HG02571 (cell line): ENCODE data around the gene SLC6A7.
A peak's percentile ranks its signal among the peaks of the same experiment; 100 is the strongest.

Source experiments
- ATAC-seq: cut with Tn5 transposase; IDR thresholded peaks from one replicate; pipeline ENCODE4 v1.9.1; 2021; ENCODE audit warnings: mild to moderate bottlenecking, moderate library complexity; ENCODE audit not compliant: unreplicated experiment

SLC6A7 gene

GRCh38 chr5:150155258-150156026 lies 34.4 kb upstream of the SLC6A7 start, which contains the start of gene PDGFRB:
PDGFRB (minus strand) TSS chr5:150155845; CDS start chr5:150137047, 18,798 bp downstream.
- no peak for ATAC-seq

GRCh38 chr5:150156027-150156368 lies 33.9 kb upstream of the SLC6A7 start:
- no peak for ATAC-seq

DNA sequence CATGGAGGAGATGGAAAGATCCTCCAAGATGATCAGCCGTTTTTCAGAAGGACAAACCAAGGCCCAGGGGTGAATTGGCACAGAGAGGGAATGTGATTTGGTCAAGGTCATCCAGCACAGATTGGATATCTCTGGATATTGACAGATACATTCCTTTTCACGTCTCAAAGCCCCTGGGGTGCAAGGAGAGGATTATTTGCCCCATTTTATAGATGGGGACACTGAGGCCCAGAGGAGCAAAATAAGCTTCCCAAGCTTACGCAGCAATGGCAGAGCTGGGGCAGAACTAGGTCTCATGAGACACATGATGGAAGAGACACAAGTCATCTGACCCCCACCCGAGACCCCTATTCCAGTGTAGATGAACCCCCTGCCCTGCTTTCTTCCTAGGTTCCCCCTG lies 33.3 kb upstream of the SLC6A7 start:
- no peak for ATAC-seq

- no peak for ATAC-seq
Measured at GRCh38 chr5:150157168-150157567, 32.7 kb upstream of the SLC6A7 start.

DNA sequence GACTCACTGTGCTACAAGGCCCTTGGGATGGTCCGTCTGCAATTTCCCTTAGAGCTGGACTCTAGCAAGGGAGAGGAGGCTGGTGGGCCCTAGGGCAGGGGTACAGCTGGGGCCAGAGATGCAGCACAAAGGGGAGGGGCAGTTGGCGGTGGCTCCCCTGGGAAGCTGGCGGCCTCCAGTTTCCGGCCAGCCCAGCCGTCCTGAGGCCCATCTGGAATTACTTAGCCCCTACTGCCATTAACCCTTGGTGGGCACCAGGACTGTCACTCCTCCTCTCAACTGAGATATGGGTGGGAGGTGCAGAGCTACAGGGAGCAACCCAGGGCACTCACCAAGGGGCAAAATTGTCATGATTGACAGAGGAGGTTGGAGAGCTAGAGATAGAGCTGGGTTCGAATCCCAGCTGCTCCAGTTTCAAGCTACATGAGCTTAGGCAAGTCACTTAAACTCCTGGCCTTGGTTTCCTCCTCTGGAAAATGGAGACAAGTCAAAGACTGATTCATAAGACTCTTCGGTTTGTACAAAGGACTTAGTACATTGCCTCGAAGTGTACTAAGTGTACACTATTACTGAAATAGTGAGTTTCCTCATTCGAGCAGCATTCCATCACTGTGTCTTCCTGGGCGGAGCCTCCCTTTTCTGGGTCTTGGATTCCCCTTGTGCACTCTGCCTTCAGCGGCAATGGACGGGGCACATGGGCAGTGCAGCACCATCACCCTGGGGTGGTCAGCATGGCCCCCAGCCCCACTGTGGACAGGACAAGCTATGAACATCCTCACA lies 31.5 kb upstream of the SLC6A7 start:
- no peak for ATAC-seq

- ATAC-seq: no peak
Measured at GRCh38 chr5:150159031-150159430, 30.8 kb upstream of the SLC6A7 start.

GRCh38 chr5:150159741-150160179 lies 30.1 kb upstream of the SLC6A7 start:
- ATAC-seq: no peak

GRCh38 chr5:150160448-150161081 lies 29.3 kb upstream of the SLC6A7 start:
- no peak for ATAC-seq

DNA sequence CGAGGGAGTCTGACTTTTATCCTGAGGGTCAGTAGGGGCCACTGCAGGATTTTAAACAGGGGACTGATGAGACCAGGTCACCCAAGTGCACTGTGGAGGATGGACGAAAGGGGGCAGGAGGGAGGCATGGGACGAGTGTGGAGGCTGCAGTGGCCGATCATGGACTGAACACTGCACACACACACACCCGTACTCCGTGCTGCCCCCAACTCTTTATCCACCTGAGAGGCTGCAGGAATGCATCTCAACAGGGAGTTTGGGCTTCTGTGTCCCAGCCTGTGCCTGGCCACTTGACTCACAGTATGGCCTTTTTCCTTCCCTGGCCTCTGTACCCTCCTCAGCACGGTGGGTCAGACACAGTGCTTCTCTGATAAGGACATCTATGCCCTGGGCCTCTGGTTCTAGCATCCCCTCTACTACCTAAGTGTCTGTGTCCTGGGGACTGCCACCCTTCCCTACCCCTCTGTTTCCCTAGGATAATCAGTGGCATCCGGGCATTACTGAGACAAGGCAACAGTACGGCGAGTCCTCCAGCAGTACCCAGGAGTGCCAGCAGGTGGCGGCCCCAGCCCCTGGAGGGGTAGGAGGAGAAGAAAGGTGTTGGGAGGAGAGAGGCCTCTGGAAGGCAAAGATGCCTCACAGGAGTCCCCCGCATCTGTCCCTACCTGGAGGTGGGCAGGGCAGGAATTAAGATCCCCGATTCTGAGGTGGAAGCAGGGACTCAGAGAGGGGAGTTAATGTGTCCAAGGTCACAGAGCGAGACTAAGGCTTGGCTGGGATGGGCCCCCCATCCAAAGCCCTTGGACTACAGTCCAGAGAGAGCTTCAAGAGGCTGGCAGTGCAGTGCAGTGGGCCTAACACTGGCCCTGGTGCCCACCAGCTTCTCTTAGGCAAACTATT lies 28.4 kb upstream of the SLC6A7 start:
- ATAC-seq: peak; percentile 63

DNA sequence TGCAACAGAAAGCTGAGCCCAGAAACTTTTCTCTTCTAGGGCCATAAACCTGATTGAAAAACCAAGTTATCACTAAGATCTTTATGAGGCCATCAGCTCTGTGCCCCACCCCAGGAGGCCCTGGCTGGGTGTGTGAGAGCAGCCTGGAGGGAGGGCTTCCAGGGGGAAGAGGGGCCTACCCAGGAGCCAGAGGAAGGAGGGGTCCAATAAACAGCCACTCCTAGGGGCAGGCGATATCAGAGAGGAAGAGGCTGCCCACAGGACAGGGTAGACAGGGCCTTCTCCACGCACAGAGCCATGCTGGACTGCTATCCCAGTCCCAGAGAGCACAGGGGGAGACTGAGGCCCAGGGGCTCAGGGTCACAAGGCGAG lies 27.7 kb upstream of the SLC6A7 start:
- no peak for ATAC-seq

DNA sequence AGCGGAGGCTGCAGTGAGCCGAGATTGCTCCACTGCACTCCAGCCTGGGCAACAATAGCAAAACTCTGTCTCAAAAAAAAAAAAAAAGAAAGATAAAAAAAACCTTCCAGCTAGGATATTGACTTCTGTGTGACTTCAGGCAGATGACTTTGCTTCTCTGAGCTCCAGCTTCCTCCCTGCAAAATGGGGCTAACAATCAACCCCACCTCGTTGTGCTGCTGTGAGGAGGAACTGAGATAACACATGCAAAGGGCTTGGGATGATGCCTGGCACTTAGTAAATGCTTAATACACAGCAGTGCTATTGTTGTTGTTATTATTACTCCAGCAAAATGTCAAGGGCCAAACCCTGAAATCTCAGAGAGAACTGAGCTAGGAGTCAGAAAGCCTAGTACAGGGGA lies 26.8 kb upstream of the SLC6A7 start:
- ATAC-seq: no peak

GRCh38 chr5:150163547-150164059 lies 26.3 kb upstream of the SLC6A7 start:
- ATAC-seq: no peak

- no peak for ATAC-seq
Measured at GRCh38 chr5:150164211-150164980, 25.5 kb upstream of the SLC6A7 start.

DNA sequence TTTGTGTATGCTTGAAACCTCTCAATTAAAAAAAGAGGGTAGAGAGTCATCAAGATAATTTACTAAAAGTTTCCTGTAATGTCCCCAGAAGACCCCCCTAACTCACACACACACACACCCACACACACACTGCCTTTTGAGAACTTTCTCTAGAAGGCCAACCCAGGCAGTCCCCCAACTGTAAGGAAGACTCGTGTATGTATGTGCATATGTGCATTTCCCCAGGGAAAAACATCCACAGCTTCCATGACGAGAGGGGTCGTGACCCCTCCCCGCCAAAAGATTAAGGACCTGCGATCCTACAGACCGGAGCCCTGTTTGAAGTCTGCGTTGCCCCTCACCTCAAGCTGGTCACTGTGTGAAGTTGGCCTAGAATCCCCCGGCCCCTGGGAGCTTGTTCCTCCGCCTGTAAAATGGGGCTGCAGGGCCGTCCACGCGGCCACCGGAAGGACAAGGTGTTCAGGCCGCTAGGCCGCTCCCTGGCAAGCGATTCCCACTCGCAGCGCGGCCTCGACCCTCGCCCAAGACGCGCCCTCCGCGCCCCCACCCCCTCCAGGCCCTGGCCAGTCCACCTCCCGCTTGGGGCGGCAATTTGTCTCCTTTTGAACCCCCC lies 23.7 kb upstream of the SLC6A7 start:
- no peak for ATAC-seq

- ATAC-seq: no peak
Measured at GRCh38 chr5:150166650-150167511, 23.0 kb upstream of the SLC6A7 start, which contains the start of gene CDX1. CDX1 (plus strand) TSS chr5:150166778; CDS start chr5:150166877, 99 bp downstream.

DNA sequence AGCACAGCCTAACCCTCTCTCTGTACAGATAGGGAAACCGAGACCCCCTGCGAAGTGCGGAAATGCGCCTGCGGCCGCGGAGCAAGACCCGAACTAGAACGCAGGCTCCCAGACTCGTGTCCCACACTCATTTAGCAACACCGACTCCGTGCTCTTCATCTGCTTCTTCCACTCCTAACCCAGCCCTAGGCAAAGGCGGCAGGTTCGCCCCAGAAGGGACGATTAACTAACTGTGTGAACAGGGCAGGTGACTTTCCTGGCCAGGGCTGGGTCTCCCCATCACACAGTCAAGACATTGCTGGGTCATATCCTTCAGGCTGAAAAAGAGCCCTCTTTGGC lies 22.4 kb upstream of the SLC6A7 start:
- ATAC-seq: no peak

DNA sequence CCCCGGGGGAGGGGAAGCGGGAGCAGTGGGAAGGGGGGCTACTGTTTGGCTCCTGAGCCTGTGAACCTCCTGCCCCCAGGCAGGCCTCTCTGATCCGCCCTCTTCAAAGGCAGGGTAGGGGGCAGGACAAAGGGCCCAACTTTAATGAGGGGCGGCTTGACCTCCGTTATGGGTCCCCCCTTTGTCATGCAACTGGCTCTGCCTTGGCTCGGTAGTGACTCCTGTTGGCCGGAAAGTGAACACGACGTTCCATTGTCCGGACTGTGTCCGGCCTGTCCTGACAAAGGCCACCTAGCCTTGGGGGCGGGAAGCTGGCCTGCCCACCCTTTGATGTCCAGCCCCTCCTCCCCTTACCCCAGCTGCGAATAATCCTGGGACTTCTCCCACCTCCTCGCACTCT lies 22.0 kb upstream of the SLC6A7 start:
- ATAC-seq: no peak

DNA sequence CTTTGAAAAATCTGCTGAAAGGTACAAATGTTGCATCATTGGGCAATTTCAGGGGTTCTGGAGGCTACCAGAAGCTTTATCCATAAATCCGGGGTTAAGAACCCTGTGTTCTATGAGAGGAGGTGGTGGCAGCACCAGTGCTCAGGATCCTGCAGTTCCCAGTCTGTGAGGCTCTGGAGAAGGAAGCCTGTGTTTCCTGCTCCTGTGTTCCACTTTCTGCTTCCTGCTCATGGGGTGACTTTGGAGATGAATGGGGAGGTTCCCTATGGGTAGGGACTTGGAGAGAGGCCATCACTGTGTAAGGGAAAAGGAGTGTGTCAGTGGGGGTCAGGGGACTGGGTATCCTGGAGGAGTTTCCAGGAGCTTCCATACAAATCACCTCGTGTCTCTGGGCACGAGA lies 21.0 kb upstream of the SLC6A7 start:
- ATAC-seq: no peak
